ENCODE measurements around the gene FBXO8.

Gene FBXO8

DNA sequence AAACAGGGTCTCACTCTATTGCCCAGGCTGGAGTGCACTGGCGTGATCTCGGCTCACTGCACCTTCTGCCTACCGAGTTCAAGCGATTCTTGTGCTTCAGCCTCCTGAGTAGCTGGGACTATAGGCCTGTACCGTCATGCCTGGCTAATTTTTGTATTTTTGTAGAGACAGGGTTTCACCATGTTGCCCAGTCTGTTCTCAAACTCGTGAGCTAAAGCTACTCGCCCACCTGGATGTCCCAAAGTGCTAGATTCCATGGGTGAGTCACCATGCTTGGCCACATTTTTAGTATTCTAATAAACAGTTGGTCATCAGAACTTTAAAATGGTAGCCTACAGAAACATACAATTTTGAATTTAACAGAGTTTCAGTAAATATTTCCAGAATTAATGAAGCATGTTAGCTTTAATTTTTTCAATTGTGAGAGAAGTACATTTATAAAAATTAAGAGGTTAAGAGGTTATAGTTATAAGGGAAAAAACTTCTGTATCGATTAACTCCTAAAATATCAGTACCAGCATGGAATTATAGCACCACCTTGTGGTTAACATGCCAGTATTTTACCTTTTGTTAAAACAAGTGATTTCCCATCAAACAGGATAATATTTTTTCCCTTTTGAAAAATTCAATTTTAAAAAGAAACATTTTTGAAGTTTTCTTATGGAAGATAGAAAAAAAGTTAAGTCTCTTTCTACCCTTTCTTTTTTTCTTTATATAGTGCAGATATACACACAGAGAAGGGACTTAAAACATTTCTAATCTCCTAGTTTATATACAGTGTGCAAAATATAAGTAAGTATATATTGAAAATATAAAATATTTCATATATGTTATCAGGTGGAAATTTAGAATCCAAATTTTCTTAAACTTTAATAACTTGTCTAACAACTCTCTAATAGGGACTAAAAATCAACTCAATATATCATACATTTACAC, 35.6 kb upstream of the FBXO8 start:
- Mint-ChIP-seq H3K9me3 (no peaks in the 10 kb centered on the region), H3K27ac (no peak overlapping the region), H3K36me3 (ENCODE audit: low read depth) (peaks cover 6% of the 10 kb centered on the region), H3K27me3 (ENCODE audit: low read depth, poor library complexity) (no peaks in the 10 kb centered on the region), H3K4me3 (no peak overlapping the region), H3K4me1 (peaks cover 4% of the 10 kb centered on the region)
- no peak for DNase-seq
- TF ChIP-seq, protein P1, sequence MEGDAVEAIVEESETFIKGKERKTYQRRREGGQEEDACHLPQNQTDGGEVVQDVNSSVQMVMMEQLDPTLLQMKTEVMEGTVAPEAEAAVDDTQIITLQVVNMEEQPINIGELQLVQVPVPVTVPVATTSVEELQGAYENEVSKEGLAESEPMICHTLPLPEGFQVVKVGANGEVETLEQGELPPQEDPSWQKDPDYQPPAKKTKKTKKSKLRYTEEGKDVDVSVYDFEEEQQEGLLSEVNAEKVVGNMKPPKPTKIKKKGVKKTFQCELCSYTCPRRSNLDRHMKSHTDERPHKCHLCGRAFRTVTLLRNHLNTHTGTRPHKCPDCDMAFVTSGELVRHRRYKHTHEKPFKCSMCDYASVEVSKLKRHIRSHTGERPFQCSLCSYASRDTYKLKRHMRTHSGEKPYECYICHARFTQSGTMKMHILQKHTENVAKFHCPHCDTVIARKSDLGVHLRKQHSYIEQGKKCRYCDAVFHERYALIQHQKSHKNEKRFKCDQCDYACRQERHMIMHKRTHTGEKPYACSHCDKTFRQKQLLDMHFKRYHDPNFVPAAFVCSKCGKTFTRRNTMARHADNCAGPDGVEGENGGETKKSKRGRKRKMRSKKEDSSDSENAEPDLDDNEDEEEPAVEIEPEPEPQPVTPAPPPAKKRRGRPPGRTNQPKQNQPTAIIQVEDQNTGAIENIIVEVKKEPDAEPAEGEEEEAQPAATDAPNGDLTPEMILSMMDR (IDR thresholded peaks at IDR 0.05): peak; percentile 79

DNA sequence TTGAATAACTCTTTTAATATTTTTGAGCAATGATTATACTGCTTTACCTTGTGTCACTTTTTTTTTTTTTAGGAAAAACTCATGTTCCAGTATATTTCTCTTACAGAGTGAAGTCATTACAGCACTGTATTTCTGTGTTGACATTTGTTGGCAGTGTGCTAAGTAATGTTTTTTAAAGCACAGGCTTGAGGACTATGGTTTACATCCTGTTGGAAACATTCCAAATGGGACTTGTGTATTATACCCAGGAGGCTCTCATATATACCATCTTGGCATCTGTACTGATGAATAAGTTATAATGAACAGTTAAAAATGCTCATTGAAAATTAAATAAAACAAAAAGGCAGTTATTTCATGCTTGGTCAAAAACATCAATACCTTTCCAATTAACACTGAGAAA, 34.1 kb upstream of the FBXO8 start:
- Mint-ChIP-seq H3K4me3 (no peak overlapping the region), H3K27ac (no peak overlapping the region), H3K4me1 (peaks cover 4% of the 10 kb centered on the region), H3K27me3 (ENCODE audit: low read depth, poor library complexity) (no peaks in the 10 kb centered on the region), H3K36me3 (ENCODE audit: low read depth) (peaks cover 17% of the 10 kb centered on the region), H3K9me3 (no peaks in the 10 kb centered on the region)
- TF ChIP-seq, protein P1 (IDR thresholded peaks at IDR 0.05): no peak
- no peak for DNase-seq

DNA sequence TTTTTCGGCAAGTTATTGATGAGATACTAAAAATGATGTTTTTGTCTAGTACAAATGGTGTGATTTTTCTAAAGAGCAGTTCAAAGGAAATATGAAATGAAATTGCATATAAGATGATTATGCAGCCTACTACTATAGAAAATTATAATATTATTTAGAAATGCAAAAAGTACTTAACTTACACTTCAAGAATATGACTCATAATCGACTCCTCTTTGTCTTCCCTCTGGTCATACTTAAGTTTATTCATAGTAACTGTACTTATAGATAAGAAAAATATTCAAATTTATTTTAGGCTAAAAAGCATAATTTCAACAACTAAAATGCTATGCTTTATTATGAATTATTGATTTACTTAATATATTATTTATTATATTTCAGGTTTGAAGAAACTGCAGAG, 33.5 kb upstream of the FBXO8 start:
- Mint-ChIP-seq H3K9me3 (no peaks in the 10 kb centered on the region), H3K36me3 (ENCODE audit: low read depth) (peaks cover 18% of the 10 kb centered on the region), H3K4me1 (peaks cover 4% of the 10 kb centered on the region), H3K27ac (no peak overlapping the region), H3K27me3 (ENCODE audit: low read depth, poor library complexity) (no peaks in the 10 kb centered on the region), H3K4me3 (no peak overlapping the region)
- TF ChIP-seq, protein P1 (IDR thresholded peaks at IDR 0.05): no peak
- DNase-seq: no peak

DNA sequence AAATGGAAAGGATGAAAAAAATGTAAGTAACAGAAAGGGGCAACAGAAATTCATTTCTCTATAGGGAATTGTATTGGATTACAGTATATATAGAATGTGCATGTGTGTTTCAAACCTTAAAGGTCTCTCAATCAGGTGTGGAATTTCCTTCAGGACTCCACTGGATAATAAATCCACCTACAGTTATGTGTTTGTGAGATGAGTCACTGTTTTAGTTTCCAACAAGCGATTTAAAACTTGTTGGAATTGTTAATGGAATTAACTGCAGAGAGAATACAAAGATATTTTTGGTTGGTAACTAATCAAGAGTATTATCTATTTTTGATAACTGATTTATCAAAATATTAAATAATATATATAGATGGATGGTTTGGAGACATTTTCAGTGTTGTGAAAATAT, 33.1 kb upstream of the FBXO8 start:
- Mint-ChIP-seq H3K9me3 (no peaks in the 10 kb centered on the region), H3K4me3 (no peak overlapping the region), H3K4me1 (peaks cover 4% of the 10 kb centered on the region), H3K27me3 (ENCODE audit: low read depth, poor library complexity) (no peaks in the 10 kb centered on the region), H3K36me3 (ENCODE audit: low read depth) (peaks cover 18% of the 10 kb centered on the region), H3K27ac (no peak overlapping the region)
- no peak for DNase-seq
- TF ChIP-seq, protein P1 (IDR thresholded peaks at IDR 0.05): no peak

DNA sequence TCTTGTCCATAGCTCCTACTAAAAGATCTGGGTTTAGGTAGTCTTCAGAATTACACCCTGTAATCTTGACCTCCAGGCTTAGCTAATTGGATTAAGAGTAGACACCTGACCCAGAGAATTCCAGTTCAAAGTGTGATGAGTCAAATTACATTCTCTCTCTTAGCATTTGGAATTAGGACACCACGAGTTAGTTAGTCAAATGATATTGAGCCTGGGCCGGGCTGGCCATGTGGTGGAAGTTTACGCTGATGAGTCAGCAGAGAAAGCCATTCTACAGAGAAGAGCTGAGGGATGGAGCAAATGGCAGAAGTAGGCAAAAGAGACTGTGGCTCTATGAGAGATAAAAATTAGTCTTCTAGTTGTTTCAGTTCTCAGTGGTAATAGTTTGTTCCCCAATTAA, 31.3 kb upstream of the FBXO8 start:
- no peak for DNase-seq
- Mint-ChIP-seq H3K9me3 (no peaks in the 10 kb centered on the region), H3K4me1 (peaks cover 4% of the 10 kb centered on the region), H3K27ac (no peak overlapping the region), H3K4me3 (no peak overlapping the region), H3K36me3 (ENCODE audit: low read depth) (peaks cover 18% of the 10 kb centered on the region), H3K27me3 (ENCODE audit: low read depth, poor library complexity) (no peaks in the 10 kb centered on the region)
- TF ChIP-seq, protein P1 (IDR thresholded peaks at IDR 0.05): no peak

DNA sequence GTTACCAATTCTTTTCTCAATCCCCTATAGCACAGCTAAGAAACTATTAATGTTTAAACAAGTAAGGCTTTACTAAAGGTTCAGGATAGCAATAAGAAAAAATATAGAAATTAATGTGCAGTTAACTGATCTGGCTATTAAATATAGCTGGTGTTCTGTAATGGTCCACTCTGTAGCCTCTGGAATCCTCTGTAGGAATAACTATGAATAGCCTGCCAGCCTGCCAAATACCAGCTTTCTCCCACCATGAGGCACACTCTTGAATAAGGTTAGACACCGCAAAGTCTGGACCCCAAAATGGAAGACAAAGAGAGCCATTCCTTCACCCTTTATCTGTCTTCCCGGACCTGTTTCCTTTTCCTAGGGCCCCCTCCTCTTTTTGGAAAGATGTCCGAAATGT, 30.8 kb upstream of the FBXO8 start:
- Mint-ChIP-seq H3K9me3 (no peaks in the 10 kb centered on the region), H3K4me3 (no peak overlapping the region), H3K4me1 (peaks cover 4% of the 10 kb centered on the region), H3K27ac (no peak overlapping the region), H3K36me3 (ENCODE audit: low read depth) (peaks cover 19% of the 10 kb centered on the region), H3K27me3 (ENCODE audit: low read depth, poor library complexity) (no peaks in the 10 kb centered on the region)
- TF ChIP-seq, protein P1 (IDR thresholded peaks at IDR 0.05): no peak
- DNase-seq: no peak

Data from nephron progenitor cell (in vitro differentiated cells).